AG10803 (cell line): ENCODE results near the gene PCBP3.
"Not testable (repeated sequence)": the region's sequence is repeated elsewhere in the genome, so short reads cannot be mapped to it uniquely, and the experiment has no call there.

Experiments used
- DNase-seq: peaks from one replicate; pipeline ENCODE4 v3.0.0; 2010; ENCODE audit warnings: low read depth
- H3K4me3 ChIP-seq: 2 replicates; pipeline ENCODE4 v1.5.1; 2011; ENCODE audit warnings: mild to moderate bottlenecking, low read length, control low read depth
- CTCF ChIP-seq: conservative IDR thresholded peaks from 2 replicates; pipeline ENCODE4 v1.5.1; 2011; ENCODE audit warnings: mild to moderate bottlenecking, low read length, control low read depth, inconsistent platforms

PCBP3 gene

DNA sequence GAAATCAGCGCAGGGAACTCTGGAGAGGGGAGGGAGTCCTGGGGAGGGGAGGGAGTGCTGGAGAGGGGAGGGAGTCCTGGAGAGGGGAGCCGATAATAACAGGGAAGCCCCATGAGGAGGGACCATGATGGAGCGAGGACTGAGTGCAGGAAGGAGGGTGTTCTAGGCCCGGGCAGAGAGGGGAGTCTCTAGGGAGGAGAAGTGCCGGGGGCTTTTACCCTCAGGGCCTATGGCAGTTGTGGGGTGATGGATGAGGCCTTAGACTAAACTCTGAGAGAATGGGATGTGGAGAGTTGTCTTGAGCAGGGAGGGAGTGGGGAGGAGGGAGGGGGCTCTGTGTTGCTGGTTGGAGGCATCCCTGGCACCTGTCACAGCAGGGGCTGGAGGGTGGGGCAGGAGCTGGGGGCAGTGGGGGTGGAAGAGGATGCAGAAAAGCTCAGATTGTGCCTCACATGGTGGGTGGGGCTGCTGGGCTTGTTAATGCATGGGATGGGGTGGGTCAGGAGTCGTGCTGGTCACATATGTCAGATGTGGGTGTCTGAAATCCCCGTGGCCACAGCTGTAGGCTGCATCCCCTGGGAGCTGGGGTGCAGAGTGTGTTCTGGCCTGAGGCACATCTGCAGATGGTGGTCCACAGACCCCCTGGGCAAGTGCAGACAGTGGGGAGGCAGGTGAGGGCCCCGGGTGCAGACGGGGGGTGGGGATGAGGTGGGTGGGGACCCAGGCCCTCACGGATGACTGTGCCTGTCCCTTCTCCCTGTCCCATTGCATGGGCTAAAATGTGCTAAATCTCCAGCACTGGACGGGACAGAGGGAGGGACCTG is 249.6 kb downstream of the PCBP3 start:
- no peak overlapping the region for H3K4me3 ChIP-seq
- DNase-seq, result no peak
- TF ChIP-seq CTCF, result no peak

DNA sequence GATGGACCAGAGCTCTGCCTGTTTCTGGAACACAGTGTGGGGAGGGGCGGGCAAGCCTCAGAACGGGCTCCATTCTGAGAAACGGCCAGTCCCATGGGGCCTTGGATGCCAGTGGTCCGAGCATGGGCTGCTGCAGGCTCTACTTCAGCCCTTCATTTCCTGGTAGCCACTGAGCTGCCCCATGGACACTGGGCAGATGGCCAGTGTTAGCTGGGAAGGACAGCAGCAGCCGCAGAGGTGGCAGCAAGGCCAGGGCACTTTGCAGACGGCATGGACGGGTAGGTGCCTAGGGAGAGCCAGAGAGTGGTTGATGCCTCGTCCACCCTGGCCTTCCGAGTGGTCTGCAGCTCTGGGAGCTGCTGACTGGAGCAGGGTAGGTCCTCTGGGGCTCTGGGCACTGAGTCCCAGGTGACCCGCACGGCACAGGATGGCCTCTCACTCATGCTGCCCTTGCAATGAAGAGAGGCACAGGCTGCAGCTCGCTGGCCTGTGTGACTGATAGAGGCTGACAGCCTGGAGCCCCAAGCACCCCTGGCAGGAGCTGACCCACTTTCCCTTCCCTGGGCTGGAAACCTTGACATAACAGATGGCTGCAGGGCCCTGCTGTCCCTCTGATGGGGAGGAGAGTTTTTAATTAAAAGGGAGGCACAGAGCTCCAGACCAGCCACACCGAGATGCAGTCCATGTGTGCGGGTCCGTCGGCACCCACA is 250.4 kb downstream of the PCBP3 start:
- no peak overlapping the region for H3K4me3 ChIP-seq
- TF ChIP-seq CTCF, result no peak
- no peak for DNase-seq

DNA sequence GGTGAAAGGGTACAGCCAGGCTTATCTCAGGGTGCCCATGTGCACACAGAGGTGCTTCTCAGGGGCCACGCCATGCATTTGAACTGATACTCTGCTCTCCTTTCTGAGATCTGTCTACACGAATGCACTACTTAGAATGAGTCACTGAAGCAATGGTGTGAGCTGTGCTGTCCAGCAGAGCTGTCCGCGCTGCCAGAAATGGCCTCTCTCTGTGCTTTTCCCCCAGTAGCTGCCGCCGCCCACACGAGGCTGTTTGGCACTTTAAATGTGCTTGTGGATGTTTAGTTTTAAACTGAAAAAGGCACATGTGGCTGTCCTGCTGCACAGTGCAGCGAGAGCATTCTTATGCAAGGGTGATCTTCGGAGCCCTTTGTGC is 250.9 kb downstream of the PCBP3 start:
- DNase-seq, result peak; percentile 69
- no peak overlapping the region for H3K4me3 ChIP-seq
- TF ChIP-seq CTCF, result no peak

DNA sequence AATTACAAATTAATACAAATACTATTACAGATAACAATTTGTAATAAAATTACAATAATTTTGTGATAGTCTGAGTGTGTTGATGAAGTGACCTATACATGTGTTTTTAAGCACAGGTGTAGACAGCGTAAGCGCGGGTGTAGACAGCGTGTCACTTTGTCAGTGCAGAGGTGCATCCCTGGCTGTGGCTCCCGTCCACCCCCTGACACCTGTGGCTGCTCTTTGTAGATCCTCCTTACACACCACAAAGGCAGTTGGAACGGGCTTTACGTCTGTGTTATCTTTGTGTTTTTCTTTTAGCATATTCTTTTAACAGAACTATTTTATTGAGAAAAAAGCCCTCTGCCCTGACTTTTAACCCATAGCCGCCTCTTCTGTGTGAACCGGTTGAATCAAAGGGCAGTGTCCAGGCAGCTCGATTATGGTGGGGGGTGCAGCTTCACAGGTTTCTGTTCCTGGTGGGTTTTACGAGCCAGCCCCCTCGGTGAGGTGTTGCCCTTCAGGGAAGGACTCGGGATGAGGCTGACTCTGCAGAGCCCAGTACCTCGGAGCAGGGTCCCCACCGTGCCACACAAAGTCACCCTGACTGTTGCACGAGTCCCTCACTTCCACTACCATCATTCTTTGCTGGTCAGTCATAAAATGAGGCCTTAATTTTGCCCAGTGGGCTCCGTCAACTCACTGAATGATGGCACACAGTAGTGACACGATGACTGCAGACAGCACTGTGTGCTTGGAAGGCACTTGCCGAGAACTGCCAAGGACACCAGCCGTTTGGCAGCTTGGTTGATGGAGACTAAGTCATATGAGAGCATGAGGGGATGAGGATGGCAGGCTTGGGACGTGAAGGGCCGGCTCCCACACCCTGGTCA is 251.6 kb downstream of the PCBP3 start:
- DNase-seq, result no peak
- TF ChIP-seq CTCF, result no peak
- H3K4me3 ChIP-seq, result no peak overlapping the region

DNA sequence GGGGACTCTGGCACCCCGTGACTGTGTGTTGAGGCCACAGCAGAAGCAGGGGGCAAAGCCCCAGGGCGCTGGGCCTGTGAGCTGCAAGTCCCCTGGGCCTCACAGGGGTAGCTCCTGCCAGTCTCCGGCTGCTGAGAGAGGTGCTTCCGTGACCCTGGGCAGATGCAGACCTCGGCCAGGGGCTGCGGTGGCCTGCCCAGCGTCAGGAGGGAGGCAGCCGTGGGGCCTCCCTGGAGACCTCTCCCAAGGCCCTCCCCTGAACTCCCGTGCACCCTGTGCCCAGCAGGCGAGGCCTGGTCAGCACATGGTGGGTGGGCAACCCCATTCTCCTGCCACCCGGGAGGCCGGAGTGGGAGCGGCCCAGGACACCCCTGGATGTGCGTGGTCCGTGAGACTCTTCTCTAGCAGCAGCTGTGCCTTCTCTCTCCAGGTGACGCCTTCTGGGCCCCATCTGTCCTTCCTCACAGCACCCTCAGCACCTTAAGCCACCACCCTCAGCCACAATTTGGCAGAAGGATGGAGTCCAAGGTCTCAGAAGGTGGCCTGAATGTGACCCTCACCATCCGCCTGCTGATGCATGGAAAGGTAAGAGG is 252.3 kb downstream of the PCBP3 start:
- H3K4me3 ChIP-seq, result no peak overlapping the region
- TF ChIP-seq CTCF, result no peak
- no peak for DNase-seq

DNA sequence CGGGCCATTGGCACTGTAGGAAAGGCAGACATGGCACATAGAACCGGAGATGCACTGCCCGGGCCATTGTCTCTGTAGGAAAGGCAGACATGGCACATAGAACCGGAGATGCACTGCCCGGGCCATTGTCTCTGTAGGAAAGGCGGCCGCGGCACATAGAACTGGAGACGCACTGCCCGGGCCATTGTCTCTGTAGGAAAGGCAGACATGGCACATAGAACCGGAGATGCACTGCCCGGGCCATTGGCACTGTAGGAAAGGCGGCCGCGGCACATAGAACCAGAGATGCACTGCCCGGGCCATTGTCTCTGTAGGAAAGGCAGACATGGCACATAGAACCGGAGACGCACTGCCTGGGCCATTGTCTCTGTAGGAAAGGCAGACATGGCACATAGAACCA is 252.9 kb downstream of the PCBP3 start:
- not testable (repeated sequence) for DNase-seq, H3K4me3 ChIP-seq
